ENCODE data around the gene OCA2. TPM values are rescaled to one million over a fixed set of nuclear protein-coding genes. Genes with fewer than 3 reads are reported as not detected.

OCA2 gene
- total RNA-seq, 1 donor from 2014 or later = 0.25 TPM

- DNase-seq (ENCODE audit: extremely low spot score in 2 of 2) = peak; percentile 71 to 89
These were observed 81.6 kb downstream of the OCA2 start for GRCh38 chr15:28017423-28017924.

GRCh38 chr15:28015855-28016254, 83.3 kb downstream of the OCA2 start:
- Histone ChIP-seq H3K36me3 (no peaks in the 10 kb centered on the region), H3K27ac (no peak overlapping the region), H3K27me3 (no peaks in the 10 kb centered on the region), H3K9me3 (no peaks in the 10 kb centered on the region), H3K4me1 (no peaks in the 10 kb centered on the region), H3K4me3 (no peak overlapping the region)
- DNase-seq (ENCODE audit: extremely low spot score in 2 of 2) = peak in 1 of 2 donors; percentile 72
- intact Hi-C loops (cut with DNase I) = no loop called here
- TF ChIP-seq CTCF (IDR thresholded peaks at IDR 0.05) (no peak), POLR2AphosphoS5 (IDR thresholded peaks at IDR 0.05; ENCODE audit: insufficient read depth in 1 of 2, low read depth in 1 of 2) (no peak), POLR2A (IDR thresholded peaks at IDR 0.05) (no peak)

More at GRCh38 chr15:28017423-28017924, 81.6 kb downstream of the OCA2 start:
- intact Hi-C loops (cut with DNase I) = no loop called here
- Histone ChIP-seq H3K27me3 (no peaks in the 10 kb centered on the region), H3K4me3 (no peak overlapping the region), H3K36me3 (no peaks in the 10 kb centered on the region), H3K9me3 (no peaks in the 10 kb centered on the region), H3K4me1 (no peaks in the 10 kb centered on the region), H3K27ac (no peak overlapping the region)
- TF ChIP-seq CTCF (IDR thresholded peaks at IDR 0.05) (no peak), POLR2AphosphoS5 (IDR thresholded peaks at IDR 0.05; ENCODE audit: insufficient read depth in 1 of 2, low read depth in 1 of 2) (no peak), POLR2A (IDR thresholded peaks at IDR 0.05) (no peak)

GRCh38 chr15:28014623-28015200, 84.4 kb downstream of the OCA2 start:
- Histone ChIP-seq H3K9me3 (no peaks in the 10 kb centered on the region), H3K27ac (no peak overlapping the region), H3K4me3 (no peak overlapping the region), H3K36me3 (no peaks in the 10 kb centered on the region), H3K27me3 (no peaks in the 10 kb centered on the region), H3K4me1 (no peaks in the 10 kb centered on the region)
- intact Hi-C loops (cut with DNase I) = no loop called here
- TF ChIP-seq POLR2AphosphoS5 (IDR thresholded peaks at IDR 0.05; ENCODE audit: insufficient read depth in 1 of 2, low read depth in 1 of 2) (no peak), POLR2A (IDR thresholded peaks at IDR 0.05) (no peak), CTCF (IDR thresholded peaks at IDR 0.05) (no peak)
- peak in 1 of 2 donors; percentile 77 for DNase-seq (ENCODE audit: extremely low spot score in 2 of 2)

GRCh38 chr15:28013976-28014375, 85.1 kb downstream of the OCA2 start:
- peak; percentile 56 to 77 for DNase-seq (ENCODE audit: extremely low spot score in 2 of 2)
- H3K36me3 ChIP-seq = no peaks in the 10 kb centered on the region
- no peak overlapping the region for H3K4me3 ChIP-seq
- intact Hi-C loops (cut with DNase I) = no loop called here
- H3K27me3 ChIP-seq = no peaks in the 10 kb centered on the region
- TF ChIP-seq CTCF (IDR thresholded peaks at IDR 0.05) = no peak
- no peak for TF ChIP-seq POLR2A (IDR thresholded peaks at IDR 0.05)
- TF ChIP-seq POLR2AphosphoS5 (IDR thresholded peaks at IDR 0.05; ENCODE audit: insufficient read depth in 1 of 2, low read depth in 1 of 2) = no peak
- no peak overlapping the region for H3K27ac ChIP-seq
- no peaks in the 10 kb centered on the region for H3K4me1 ChIP-seq
- no peaks in the 10 kb centered on the region for H3K9me3 ChIP-seq

- intact Hi-C loops (cut with DNase I) = no loop called here
- no peaks in the 10 kb centered on the region for H3K9me3 ChIP-seq
- peak in 1 of 2 donors; percentile 58 for DNase-seq (ENCODE audit: extremely low spot score in 2 of 2)
- no peak overlapping the region for H3K4me3 ChIP-seq
- no peaks in the 10 kb centered on the region for H3K27me3 ChIP-seq
- TF ChIP-seq POLR2AphosphoS5 (IDR thresholded peaks at IDR 0.05; ENCODE audit: insufficient read depth in 1 of 2, low read depth in 1 of 2) (no peak), POLR2A (IDR thresholded peaks at IDR 0.05) (no peak), CTCF (IDR thresholded peaks at IDR 0.05) (no peak)
- no peaks in the 10 kb centered on the region for H3K4me1 ChIP-seq
- no peak overlapping the region for H3K27ac ChIP-seq
- H3K36me3 ChIP-seq = no peaks in the 10 kb centered on the region
These were observed 85.6 kb downstream of the OCA2 start for GRCh38 chr15:28013480-28013879.

Data from vagina (tissue), 2 donors.